WTC11 (cell line): ENCODE data around the gene DBI. TPM values are rescaled to one million over a fixed set of nuclear protein-coding genes. Genes with fewer than 3 reads are reported as not detected.

Experiments used
- ATAC-seq: fragments of 200-7000 bp; cut with Tn5 transposase; 2 replicates; pipeline ENCODE4 v1.10.0; 2021; ENCODE audit warnings: mild to moderate bottlenecking, moderate library complexity
- CTCF ChIA-PET: fragments of 300-600 bp; sonication (Branson Sonifier 250); formaldehyde crosslinking; loops from one replicate; lab custom pipeline; 2021; ENCODE audit warnings: antibody characterized with exemption; lab: Charles Lee
- POLR2A ChIA-PET: fragments of 350-600 bp; sonication (Branson Sonifier 250); formaldehyde crosslinking; loops from one replicate; lab custom pipeline; 2021; ENCODE audit warnings: antibody characterized with exemption; lab: Charles Lee
- DNase-seq: peaks from one replicate; pipeline ENCODE4 v3.0.0; 2021; ENCODE audit warnings: low spot score
- H3K27ac Mint-ChIP-seq: 2 replicates; pipeline ENCODE4 v1.8.0; 2021; ENCODE audit warnings: mixed read lengths
- H3K27me3 Mint-ChIP-seq: 2 replicates; pipeline ENCODE4 v1.8.0; 2021; ENCODE audit warnings: low read depth, mild to moderate bottlenecking, moderate library complexity, mixed read lengths
- H3K36me3 Mint-ChIP-seq: 2 replicates; pipeline ENCODE4 v1.8.0; 2021; ENCODE audit warnings: mixed read lengths
- H3K4me1 Mint-ChIP-seq: 2 replicates; pipeline ENCODE4 v1.8.0; 2022; ENCODE audit warnings: mixed read lengths
- H3K4me3 Mint-ChIP-seq: 2 replicates; pipeline ENCODE4 v1.8.0; 2021; ENCODE audit warnings: mild to moderate bottlenecking, moderate library complexity, mixed read lengths
- H3K9me3 Mint-ChIP-seq: 2 replicates; pipeline ENCODE4 v1.8.0; 2021; ENCODE audit warnings: mixed read lengths
- AR ChIP-seq: fragments of 250-450 bp; sonication (Bioruptor Pico); IDR thresholded peaks from 2 replicates; pipeline ENCODE4 v1.9.0; 2021; ENCODE audit warnings: mild to moderate bottlenecking
- CBFB ChIP-seq: sonication (generic); formaldehyde crosslinking; IDR thresholded peaks from 2 replicates; pipeline ENCODE4 v1.8.1; 2022; ENCODE audit warnings: mild to moderate bottlenecking, low read depth, missing genetic modification reagents
- ETV6 ChIP-seq: sonication (generic); formaldehyde crosslinking; IDR thresholded peaks from 2 replicates; pipeline ENCODE4 v1.8.1; 2022; ENCODE audit warnings: mild to moderate bottlenecking, missing genetic modification reagents
- FOXJ3 ChIP-seq: sonication (generic); formaldehyde crosslinking; IDR thresholded peaks from 2 replicates; pipeline ENCODE4 v1.9.0; 2021; ENCODE audit warnings: missing genetic modification reagents, mild to moderate bottlenecking, borderline replicate concordance
- GTF2I ChIP-seq: fragments of 250-450 bp; sonication (Bioruptor Pico); conservative IDR thresholded peaks from 2 replicates; pipeline ENCODE4 v1.4.0; 2021; ENCODE audit warnings: mild to moderate bottlenecking
- HMGXB4 ChIP-seq: sonication (generic); formaldehyde crosslinking; IDR thresholded peaks from 2 replicates; pipeline ENCODE4 v1.8.1; 2023; ENCODE audit warnings: mild to moderate bottlenecking, moderate library complexity, missing genetic modification reagents
- MAX ChIP-seq: sonication (generic); formaldehyde crosslinking; IDR thresholded peaks from 2 replicates; pipeline ENCODE4 v1.8.0; 2022; ENCODE audit warnings: mild to moderate bottlenecking, missing genetic modification reagents
- MLX ChIP-seq: sonication (generic); formaldehyde crosslinking; IDR thresholded peaks from 2 replicates; pipeline ENCODE4 v1.8.1; 2023; ENCODE audit warnings: mild to moderate bottlenecking, missing genetic modification reagents, moderate library complexity
- NFE2L1 ChIP-seq: sonication (generic); formaldehyde crosslinking; IDR thresholded peaks from 2 replicates; pipeline ENCODE4 v1.8.1; 2023; ENCODE audit warnings: missing genetic modification reagents
- NR3C1 ChIP-seq: sonication (generic); formaldehyde crosslinking; conservative IDR thresholded peaks from 2 replicates; pipeline ENCODE4 v1.8.1; 2023; ENCODE audit warnings: low read depth, mild to moderate bottlenecking, missing genetic modification reagents
- PRDM15 ChIP-seq: sonication (generic); formaldehyde crosslinking; IDR thresholded peaks from 2 replicates; pipeline ENCODE4 v1.8.0; 2022; ENCODE audit warnings: missing genetic modification reagents
- SOX15 ChIP-seq: fragments of 250-450 bp; sonication (Bioruptor Pico); IDR thresholded peaks from 2 replicates; pipeline ENCODE4 v1.9.0; 2021; ENCODE audit warnings: mild to moderate bottlenecking
- TCF7 ChIP-seq: sonication (generic); formaldehyde crosslinking; IDR thresholded peaks from 2 replicates; pipeline ENCODE4 v1.8.0; 2022; ENCODE audit warnings: mild to moderate bottlenecking, low read depth, missing genetic modification reagents, moderate library complexity
- USF1 ChIP-seq: sonication (generic); formaldehyde crosslinking; IDR thresholded peaks from 2 replicates; pipeline ENCODE4 v1.8.0; 2022; ENCODE audit warnings: mild to moderate bottlenecking, missing genetic modification reagents
- ZBTB43 ChIP-seq: sonication (generic); formaldehyde crosslinking; IDR thresholded peaks from 2 replicates; pipeline ENCODE4 v1.8.1; 2023; ENCODE audit warnings: mild to moderate bottlenecking, missing genetic modification reagents
- ZNF138 ChIP-seq: sonication (generic); formaldehyde crosslinking; conservative IDR thresholded peaks from 2 replicates; pipeline ENCODE4 v1.8.1; 2022; ENCODE audit warnings: mild to moderate bottlenecking, moderate library complexity, missing genetic modification reagents
- ZNF232 ChIP-seq: sonication (generic); formaldehyde crosslinking; IDR thresholded peaks from 2 replicates; pipeline ENCODE4 v1.8.0; 2022; ENCODE audit warnings: mild to moderate bottlenecking, missing genetic modification reagents
- ZNF317 ChIP-seq: sonication (generic); formaldehyde crosslinking; IDR thresholded peaks from 2 replicates; pipeline ENCODE4 v1.8.1; 2023; ENCODE audit warnings: low read depth, mild to moderate bottlenecking, moderate library complexity, missing genetic modification reagents, borderline replicate concordance
- ZNF423 ChIP-seq: fragments of 250-450 bp; sonication (Bioruptor Pico); IDR thresholded peaks from 2 replicates; pipeline ENCODE4 v2.1.2; 2022; ENCODE audit warnings: mild to moderate bottlenecking, moderate library complexity
- ZNF425 ChIP-seq: fragments of 250-450 bp; sonication (Bioruptor Pico); conservative IDR thresholded peaks from 2 replicates; pipeline ENCODE4 v1.9.0; 2021; ENCODE audit warnings: mild to moderate bottlenecking
- total RNA-seq: library from RNA; stranded (reverse); gene quantifications from 3 replicates; pipeline ENCODE4 v1.2.3, GENCODE V29; 2021

Gene DBI
- total RNA-seq, 1 experiment from 2014 or later: 158 TPM

GRCh38 chr2:119324685-119325270 is 42.0 kb upstream of the DBI start:
- no peak overlapping the region for H3K27ac Mint-ChIP-seq
- H3K27me3 Mint-ChIP-seq: no peaks in the 10 kb centered on the region
- no peak for DNase-seq
- ATAC-seq: no peak
- no peaks in the 10 kb centered on the region for H3K36me3 Mint-ChIP-seq
- ChIA-PET POLR2A (interaction anchor here (0.7 kb wide), 1 partner anchor 85 kb away, joined by 3 read pairs; no protein-coding TSS in a partner anchor), CTCF (interaction anchor here (0.8 to 1.5 kb wide), 3 partner anchors 13 to 152 kb away, joined by 3 to 4 read pairs (median 4); no protein-coding TSS in a partner anchor)
- TF ChIP-seq HMGXB4: no peak
- TF ChIP-seq FOXJ3 (CRISPR knock-in tag): no peak
- TF ChIP-seq ZNF425: no peak
- TF ChIP-seq MLX (CRISPR knock-in tag): no peak
- no peak for TF ChIP-seq ZNF317 (CRISPR knock-in tag)
- TF ChIP-seq USF1 (CRISPR knock-in tag): no peak
- no peak for TF ChIP-seq NR3C1
- no peak for TF ChIP-seq ETV6 (CRISPR knock-in tag)
- no peak for TF ChIP-seq ZBTB43 (CRISPR knock-in tag)
- H3K9me3 Mint-ChIP-seq: no peaks in the 10 kb centered on the region
- no peak overlapping the region for H3K4me3 Mint-ChIP-seq
- no peaks in the 10 kb centered on the region for H3K4me1 Mint-ChIP-seq

GRCh38 chr2:119326938-119327337 is 39.8 kb upstream of the DBI start:
- ChIA-PET CTCF (no interaction called here), POLR2A (no interaction called here)
- no peak for ATAC-seq
- Mint-ChIP-seq H3K27me3 (no peaks in the 10 kb centered on the region), H3K4me1 (no peaks in the 10 kb centered on the region), H3K36me3 (no peaks in the 10 kb centered on the region), H3K4me3 (no peak overlapping the region), H3K27ac (no peak overlapping the region), H3K9me3 (no peaks in the 10 kb centered on the region)
- no peak for DNase-seq
- TF ChIP-seq ZNF138 (CRISPR knock-in tag) (no peak), NR3C1 (no peak), NFE2L1 (no peak), MAX (CRISPR knock-in tag) (no peak), GTF2I (no peak), SOX15 (no peak), PRDM15 (no peak), ZNF232 (no peak), AR (no peak), TCF7 (CRISPR knock-in tag) (no peak), ZNF423 (CRISPR knock-in tag) (no peak), CBFB (CRISPR knock-in tag) (no peak), ETV6 (CRISPR knock-in tag) (no peak), USF1 (CRISPR knock-in tag) (no peak)
